ENCODE data around the gene KIRREL3. TPM values are rescaled to one million over a fixed set of nuclear protein-coding genes. Genes with fewer than 3 reads are reported as not detected.

KIRREL3 gene
- total and polyA plus RNA-seq, 2 donors (not counting 3 experiments of a cell fraction or from before 2014, with no cell fraction given) = not detected

DNA sequence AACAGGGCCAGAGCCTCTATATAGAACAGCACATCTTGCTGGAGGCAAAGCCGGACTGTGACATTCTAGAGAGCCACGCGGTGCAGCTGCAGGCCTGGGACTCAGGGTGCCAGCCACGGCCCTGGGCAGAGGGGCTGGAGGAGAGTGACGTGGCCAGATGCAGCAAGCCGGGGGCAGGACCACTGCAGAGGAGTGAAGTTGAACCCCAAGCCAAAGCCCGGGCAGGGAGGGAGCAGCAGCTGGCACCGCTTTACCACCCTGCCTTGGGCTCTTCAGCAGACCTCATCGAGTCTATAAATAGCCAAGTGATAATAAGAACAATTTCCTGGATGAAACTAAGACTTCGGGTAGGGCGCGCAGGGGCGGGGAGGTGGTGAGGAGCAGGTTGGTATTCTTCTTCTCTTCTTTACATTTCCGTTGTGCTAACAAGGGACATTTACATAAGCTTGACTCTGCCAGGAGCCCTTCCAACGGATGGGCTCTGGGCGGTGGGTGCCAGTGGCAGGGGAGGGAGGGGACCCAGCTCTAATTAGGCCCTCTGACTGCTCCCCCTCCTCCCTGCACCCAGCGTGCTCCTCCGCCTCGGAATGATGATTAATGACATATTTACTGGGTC, 534.9 kb downstream of the KIRREL3 start:
- CTCF ChIA-PET = interaction anchor here (7.5 kb wide), 1 partner anchor 15 kb away, joined by 78 read pairs; no protein-coding TSS in a partner anchor
- intact Hi-C loops (cut with micrococcal nuclease) = no loop called here
- Histone ChIP-seq H2AFZ (ENCODE audit: low read depth, low read length) (no peak overlapping the region), H3K4me3 (replicated peaks in 1 of 3; ENCODE audit: insufficient read depth in 1 of 3, low read depth in 1 of 3, low read length in 3 of 3) (no peak overlapping the region), H3K27ac (ENCODE audit: insufficient read depth, low read depth, low read length) (no peak overlapping the region), H3K27me3 (ENCODE audit: control insufficient read depth in 2 of 2, insufficient read depth in 2 of 2, low read length in 2 of 2) (no peaks in the 10 kb centered on the region), H3K9ac (replicated peaks; ENCODE audit: extremely low read depth, insufficient read depth, low read length) (no peak overlapping the region), H3K9me1 (replicated peaks; ENCODE audit: control insufficient read depth, extremely low read depth, insufficient read depth, low read length) (no peaks in the 10 kb centered on the region), H3K36me3 (ENCODE audit: control insufficient read depth in 2 of 2, extremely low read depth in 1 of 2, insufficient read depth in 2 of 2, low read length in 2 of 2) (no peaks in the 10 kb centered on the region), H3K4me1 (ENCODE audit: control insufficient read depth, extremely low read depth, insufficient read depth, low read length) (no peaks in the 10 kb centered on the region), H4K20me1 (replicated peaks; ENCODE audit: control insufficient read depth, extremely low read depth, insufficient read depth, low read length) (no peaks in the 10 kb centered on the region), H3K9me3 (replicated peaks; ENCODE audit: control insufficient read depth, insufficient read depth, low read length) (no peaks in the 10 kb centered on the region), H3K4me2 (ENCODE audit: insufficient read depth, low read length) (no peak overlapping the region), H3K79me2 (ENCODE audit: control insufficient read depth, insufficient read depth, low read length) (no peaks in the 10 kb centered on the region)
- POLR2A ChIA-PET = no interaction called here
- TF ChIP-seq MYC (IDR thresholded peaks at IDR 0.05; ENCODE audit: low read depth, low read length) = no peak
- TF ChIP-seq FOS (IDR thresholded peaks at IDR 0.05; ENCODE audit: borderline replicate concordance, insufficient read depth, low read length) = no peak
- no peak for TF ChIP-seq POLR2A (IDR thresholded peaks at IDR 0.05; ENCODE audit: low read depth, low read length)
- no peak for TF ChIP-seq EZH2 (IDR thresholded peaks at IDR 0.05; ENCODE audit: borderline replicate concordance, low read depth, low read length, severe bottlenecking)
- TF ChIP-seq, protein P1, sequence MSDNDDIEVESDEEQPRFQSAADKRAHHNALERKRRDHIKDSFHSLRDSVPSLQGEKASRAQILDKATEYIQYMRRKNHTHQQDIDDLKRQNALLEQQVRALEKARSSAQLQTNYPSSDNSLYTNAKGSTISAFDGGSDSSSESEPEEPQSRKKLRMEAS (IDR thresholded peaks at IDR 0.05; ENCODE audit: insufficient read depth, insufficient read length) = no peak
- TF ChIP-seq JUN (IDR thresholded peaks at IDR 0.05; ENCODE audit: borderline replicate concordance, insufficient read depth, insufficient read length, low read depth) = no peak
- TF ChIP-seq GATA2 (IDR thresholded peaks at IDR 0.05; ENCODE audit: insufficient read depth, insufficient read length, low read depth, low read length) = no peak
- TF ChIP-seq, protein P2, sequence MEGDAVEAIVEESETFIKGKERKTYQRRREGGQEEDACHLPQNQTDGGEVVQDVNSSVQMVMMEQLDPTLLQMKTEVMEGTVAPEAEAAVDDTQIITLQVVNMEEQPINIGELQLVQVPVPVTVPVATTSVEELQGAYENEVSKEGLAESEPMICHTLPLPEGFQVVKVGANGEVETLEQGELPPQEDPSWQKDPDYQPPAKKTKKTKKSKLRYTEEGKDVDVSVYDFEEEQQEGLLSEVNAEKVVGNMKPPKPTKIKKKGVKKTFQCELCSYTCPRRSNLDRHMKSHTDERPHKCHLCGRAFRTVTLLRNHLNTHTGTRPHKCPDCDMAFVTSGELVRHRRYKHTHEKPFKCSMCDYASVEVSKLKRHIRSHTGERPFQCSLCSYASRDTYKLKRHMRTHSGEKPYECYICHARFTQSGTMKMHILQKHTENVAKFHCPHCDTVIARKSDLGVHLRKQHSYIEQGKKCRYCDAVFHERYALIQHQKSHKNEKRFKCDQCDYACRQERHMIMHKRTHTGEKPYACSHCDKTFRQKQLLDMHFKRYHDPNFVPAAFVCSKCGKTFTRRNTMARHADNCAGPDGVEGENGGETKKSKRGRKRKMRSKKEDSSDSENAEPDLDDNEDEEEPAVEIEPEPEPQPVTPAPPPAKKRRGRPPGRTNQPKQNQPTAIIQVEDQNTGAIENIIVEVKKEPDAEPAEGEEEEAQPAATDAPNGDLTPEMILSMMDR (IDR thresholded peaks at IDR 0.05; ENCODE audit: extremely low read depth in 1 of 2, insufficient read depth in 1 of 2, low read depth in 1 of 2, low read length in 2 of 2) = no peak
- TF ChIP-seq POLR2AphosphoS5 (IDR thresholded peaks at IDR 0.05; ENCODE audit: insufficient read depth, low read depth, low read length) = no peak
- no TSS peak for BruUV-seq (replicated peaks)
- DNase-seq (ENCODE audit: low read depth, low spot score) = no peak
- FAIRE-seq = no peak
- dilution Hi-C loops (cut with MboI; ENCODE audit: extremely low pct_ligation_motif_present, low sequenced_read_pairs) = no loop called here

Data from endothelial cell of umbilical vein (primary cell).